PC-9 (cell line): ENCODE results near the gene SETBP1. TPM values are rescaled to one million over a fixed set of nuclear protein-coding genes. Genes with fewer than 3 reads are reported as not detected.

Experiments
- BruUV-seq: library from RNA; stranded (reverse); fragments of 400-500 nt; replicated peaks from 2 replicates; lab custom pipeline; 2021; lab: Mats Ljungman, UMichigan
- CTCF ChIA-PET: fragments of 300-600 bp; sonication (Branson Sonifier 250); formaldehyde crosslinking; loops from one replicate; lab custom pipeline; 2022; ENCODE audit warnings: antibody characterized with exemption; lab: Charles Lee
- POLR2A ChIA-PET: fragments of 300-600 bp; sonication (Branson Sonifier 250); formaldehyde crosslinking; loops from one replicate; lab custom pipeline; 2022; ENCODE audit warnings: antibody characterized with exemption; ENCODE audit not compliant: unreplicated experiment; lab: Charles Lee
- DNase-seq, 2 experiments: peaks; one replicate each; pipeline versions ENCODE4 v3.0.0 to v3.0.0-alpha.2; 2015 to 2022; ENCODE audit warnings: mixed read lengths in 1 of 2
- H2AFZ ChIP-seq: fragments of 200-600 bp; sonication (generic); 2 replicates; pipeline ENCODE4 v1.8.1; 2017; ENCODE audit warnings: antibody characterized with exemption
- H3F3A ChIP-seq: fragments of 200-600 bp; sonication (generic); 2 replicates; pipeline ENCODE4 v1.8.1; 2017; ENCODE audit warnings: antibody characterized with exemption, mild to moderate bottlenecking, low read depth; ENCODE audit not compliant: insufficient read depth
- H3K27ac ChIP-seq: fragments of 200-600 bp; sonication (generic); 2 replicates; pipeline ENCODE4 v1.6.1; 2016; ENCODE audit warnings: mixed run types
- H3K27me3 ChIP-seq: fragments of 200-600 bp; sonication (generic); 2 replicates; pipeline ENCODE4 v1.6.1; 2016; ENCODE audit warnings: low read depth, mixed run types; ENCODE audit not compliant: insufficient read depth
- H3K36me3 ChIP-seq: fragments of 200-600 bp; sonication (generic); 2 replicates; pipeline ENCODE4 v1.6.1; 2016; ENCODE audit warnings: low read depth, mixed run types
- H3K4me1 ChIP-seq: fragments of 200-600 bp; sonication (generic); replicated peaks from 2 replicates; pipeline ENCODE4 v1.6.1; 2016; ENCODE audit warnings: mixed run types; ENCODE audit not compliant: insufficient read depth
- H3K4me2 ChIP-seq: fragments of 200-600 bp; sonication (generic); 2 replicates; pipeline ENCODE4 v1.6.1; 2017; ENCODE audit warnings: mixed run types
- H3K4me3 ChIP-seq: fragments of 200-600 bp; sonication (generic); 2 replicates; pipeline ENCODE4 v1.6.1; 2016; ENCODE audit warnings: mixed run types
- H3K79me2 ChIP-seq: fragments of 200-600 bp; sonication (generic); 2 replicates; pipeline ENCODE4 v1.6.1; 2017; ENCODE audit warnings: low read depth, mixed run types
- H3K9me2 ChIP-seq: fragments of 200-600 bp; sonication (generic); 2 replicates; pipeline ENCODE4 v1.8.1; 2017; ENCODE audit warnings: mild to moderate bottlenecking; ENCODE audit not compliant: insufficient read depth
- H3K9me3 ChIP-seq: fragments of 200-600 bp; sonication (generic); 2 replicates; pipeline ENCODE4 v1.8.1; 2016; ENCODE audit warnings: low read depth; ENCODE audit not compliant: insufficient read depth
- H4K20me1 ChIP-seq: fragments of 200-600 bp; sonication (generic); 2 replicates; pipeline ENCODE4 v1.8.1; 2017; ENCODE audit not compliant: insufficient read depth
- CTCF ChIP-seq: fragments of 200-600 bp; sonication (generic); conservative IDR thresholded peaks from 2 replicates; pipeline ENCODE4 v1.6.1; 2017; ENCODE audit warnings: mixed run types, antibody characterized with exemption, mild to moderate bottlenecking, moderate library complexity
- EZH2 ChIP-seq: fragments of 200-600 bp; sonication (generic); IDR thresholded peaks from 2 replicates; pipeline ENCODE4 v1.8.0; 2017; ENCODE audit warnings: antibody characterized with exemption, low read depth
- intact Hi-C: fragments of 100-400 bp; cut with micrococcal nuclease; formaldehyde crosslinking; loops from one replicate; pipeline ENCODE4 v1.10.0; 2022; ENCODE audit not compliant: unreplicated experiment
- total RNA-seq: library from RNA; stranded (reverse); gene quantifications from 2 replicates; pipeline ENCODE4 v1.2.3, GENCODE V29; 2021

The SETBP1 gene
- total RNA-seq, 1 experiment from 2014 or later = 9.0 TPM

GRCh38 chr18:44795241-44795640, 114.6 kb downstream of the SETBP1 start:
- H3K9me3 ChIP-seq = no peaks in the 10 kb centered on the region
- H3K4me2 ChIP-seq = no peak overlapping the region
- H3K9me2 ChIP-seq = no peaks in the 10 kb centered on the region
- H3K4me3 ChIP-seq = no peak overlapping the region
- CTCF ChIA-PET = no interaction called here
- no peak for DNase-seq
- no TSS peak for BruUV-seq
- POLR2A ChIA-PET = no interaction called here
- H3K27ac ChIP-seq = no peak overlapping the region
- 0 out of 2 replicates have a peak, but pooled peaks cover 3% of the 10 kb centered on the region for H3K4me1 ChIP-seq
- H3K27me3 ChIP-seq = no peaks in the 10 kb centered on the region
- H3F3A ChIP-seq = 0 out of 2 replicates have a peak, but pooled peaks cover 3% of the 10 kb centered on the region
- no peaks in the 10 kb centered on the region for H3K36me3 ChIP-seq
- intact Hi-C loops = no loop called here
- no peaks in the 10 kb centered on the region for H4K20me1 ChIP-seq
- no peak for TF ChIP-seq EZH2
- TF ChIP-seq CTCF = no peak
- no peaks in the 10 kb centered on the region for H3K79me2 ChIP-seq
- no peak overlapping the region for H2AFZ ChIP-seq

GRCh38 chr18:44796429-44797428, 116.0 kb downstream of the SETBP1 start:
- BruUV-seq = no TSS peak
- Histone ChIP-seq H3K9me2 (no peaks in the 10 kb centered on the region), H3K36me3 (no peaks in the 10 kb centered on the region), H3K79me2 (no peaks in the 10 kb centered on the region), H4K20me1 (no peaks in the 10 kb centered on the region), H3K27me3 (no peaks in the 10 kb centered on the region), H3K9me3 (no peaks in the 10 kb centered on the region), H3K4me2 (no peak overlapping the region), H3K4me3 (no peak overlapping the region), H3K4me1 (no peaks in the 10 kb centered on the region), H3K27ac (no peak overlapping the region), H3F3A (0 out of 2 replicates have a peak, but pooled peaks cover 3% of the 10 kb centered on the region), H2AFZ (no peak overlapping the region)
- ChIA-PET CTCF (no interaction called here), POLR2A (no interaction called here)
- intact Hi-C loops = no loop called here
- no peak for TF ChIP-seq CTCF
- TF ChIP-seq EZH2 = no peak
- DNase-seq = no peak

GRCh38 chr18:44798433-44799048, 117.9 kb downstream of the SETBP1 start:
- Histone ChIP-seq H3K4me2 (no peak overlapping the region), H2AFZ (no peak overlapping the region), H3K9me2 (no peaks in the 10 kb centered on the region), H3F3A (0 out of 2 replicates have a peak, but pooled peaks cover 3% of the 10 kb centered on the region), H3K36me3 (no peaks in the 10 kb centered on the region), H3K4me1 (no peaks in the 10 kb centered on the region), H3K79me2 (no peaks in the 10 kb centered on the region), H4K20me1 (no peaks in the 10 kb centered on the region), H3K27me3 (no peaks in the 10 kb centered on the region), H3K9me3 (no peaks in the 10 kb centered on the region), H3K27ac (no peak overlapping the region), H3K4me3 (no peak overlapping the region)
- TF ChIP-seq CTCF = no peak
- TF ChIP-seq EZH2 = no peak
- POLR2A ChIA-PET = no interaction called here
- no peak for DNase-seq
- BruUV-seq = no TSS peak
- intact Hi-C loops = no loop called here
- CTCF ChIA-PET = no interaction called here
